HEK293T (cell line): ENCODE results near the gene TMED10.

Experiments used
- BHLHE40 ChIP-seq: fragments of 450-650 bp; IDR thresholded peaks from 2 replicates; pipeline ENCODE4 v1.6.1; 2016; ENCODE audit warnings: mild to moderate bottlenecking, moderate library complexity, borderline replicate concordance
- ELF4 ChIP-seq: fragments of 450-650 bp; IDR thresholded peaks from 2 replicates; pipeline ENCODE4 v1.6.1; 2017; ENCODE audit warnings: antibody characterized with exemption
- FOXA1 ChIP-seq: fragments of 450-650 bp; IDR thresholded peaks from 2 replicates; pipeline ENCODE4 v1.6.1; 2016; ENCODE audit warnings: mild to moderate bottlenecking
- FOXK2 ChIP-seq: fragments of 450-650 bp; IDR thresholded peaks from 2 replicates; pipeline ENCODE4 v1.6.1; 2016; ENCODE audit warnings: mild to moderate bottlenecking
- TARDBP ChIP-seq: fragments of 450-650 bp; IDR thresholded peaks from 2 replicates; pipeline ENCODE4 v1.6.1; 2016

DNA sequence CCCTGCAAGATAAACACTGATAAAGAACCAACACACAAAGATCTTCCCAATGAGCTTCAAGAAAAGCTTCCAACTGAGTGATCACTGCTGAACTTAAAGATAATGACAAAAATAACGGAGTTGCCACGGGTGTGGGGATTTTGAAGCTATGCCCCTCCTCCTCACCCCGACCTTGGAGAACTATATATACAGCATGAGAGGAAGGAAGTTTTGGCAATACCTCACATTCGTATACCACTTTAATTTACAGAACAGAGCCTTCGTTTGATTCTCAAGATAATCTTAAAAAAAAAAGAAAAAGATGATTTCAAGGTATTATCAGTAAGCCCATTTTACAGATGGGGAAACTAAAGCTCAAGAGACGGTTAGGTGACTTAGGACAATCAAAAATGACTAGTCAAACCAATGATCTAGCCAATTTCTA is 50.3 kb downstream of the TMED10 start:
- TF ChIP-seq BHLHE40, result no peak
- no peak for TF ChIP-seq ELF4
- no peak for TF ChIP-seq FOXK2
- no peak for TF ChIP-seq FOXA1
- no peak for TF ChIP-seq TARDBP
